Endothelial cell (in vitro differentiated cells): ENCODE measurements around the gene RPAP2. TPM values are rescaled to one million over a fixed set of nuclear protein-coding genes. Genes with fewer than 3 reads are reported as not detected.
"Not testable (repeated sequence)": the region's sequence is repeated elsewhere in the genome, so short reads cannot be mapped to it uniquely, and the experiment has no call there.

Source experiments
- DNase-seq: peaks from one replicate; pipeline ENCODE4 v3.0.0; 2021; ENCODE audit warnings: low spot score
- H3K27ac Mint-ChIP-seq: one replicate; pipeline ENCODE4 v1.8.0; 2021; ENCODE audit warnings: mixed read lengths, inconsistent platforms; ENCODE audit not compliant: unreplicated experiment
- H3K27me3 Mint-ChIP-seq: one replicate; pipeline ENCODE4 v1.8.0; 2021; ENCODE audit warnings: mild to moderate bottlenecking, moderate library complexity, mixed read lengths, inconsistent platforms; ENCODE audit not compliant: unreplicated experiment
- H3K36me3 Mint-ChIP-seq: one replicate; pipeline ENCODE4 v1.8.0; 2021; ENCODE audit warnings: mild to moderate bottlenecking, low read depth, mixed read lengths, inconsistent platforms; ENCODE audit not compliant: unreplicated experiment
- H3K4me1 Mint-ChIP-seq: one replicate; pipeline ENCODE4 v1.8.0; 2021; ENCODE audit warnings: mild to moderate bottlenecking, mixed read lengths, inconsistent platforms; ENCODE audit not compliant: unreplicated experiment
- H3K4me3 Mint-ChIP-seq: one replicate; pipeline ENCODE4 v1.8.0; 2021; ENCODE audit warnings: mild to moderate bottlenecking, mixed read lengths, inconsistent platforms; ENCODE audit not compliant: unreplicated experiment
- H3K9me3 Mint-ChIP-seq: one replicate; pipeline ENCODE4 v1.8.0; 2021; ENCODE audit warnings: mixed read lengths, inconsistent platforms; ENCODE audit not compliant: unreplicated experiment
- total RNA-seq: library from RNA; stranded (reverse); fragmentation: NEBNext Ultra II Directional; extraction: Animal tissue kit (Norgen Biotek cat#: 25700); gene quantifications from one replicate; pipeline ENCODE4 v1.2.1, GENCODE V29; 2021; ENCODE audit not compliant: unreplicated experiment
- TF ChIP-seq, protein P1 (sequence below): fragments of 200-600 bp; sonication (generic); IDR thresholded peaks from one replicate; pipeline ENCODE4 v1.5.0; 2021; ENCODE audit warnings: antibody characterized with exemption; ENCODE audit not compliant: unreplicated experiment

Gene RPAP2
- total RNA-seq, 1 donor from 2014 or later = 30.0 TPM

DNA sequence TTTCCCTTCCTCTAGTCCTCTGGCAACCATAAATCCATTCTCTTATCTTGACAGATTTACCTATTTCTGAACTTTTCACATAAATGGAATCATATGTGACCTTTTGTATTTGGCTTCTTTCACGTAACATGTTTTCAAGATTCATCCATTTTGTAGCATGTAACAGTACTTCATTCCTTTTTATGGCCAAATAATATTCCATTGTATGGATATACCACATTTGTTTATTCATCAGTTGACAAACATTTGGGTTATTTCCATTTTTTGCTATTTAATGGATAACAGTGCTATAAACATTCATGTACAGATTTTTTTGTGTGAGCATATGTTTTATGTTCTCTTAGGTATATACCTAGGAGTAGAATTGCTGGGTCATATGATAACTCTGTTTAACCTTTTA is 54.0 kb downstream of the RPAP2 start:
- no peak for DNase-seq
- Mint-ChIP-seq H3K9me3 (no peaks in the 10 kb centered on the region), H3K36me3 (peaks cover 28% of the 10 kb centered on the region), H3K27ac (no peak overlapping the region), H3K4me3 (no peak overlapping the region), H3K27me3 (peaks cover 3% of the 10 kb centered on the region), H3K4me1 (no peaks in the 10 kb centered on the region)
- TF ChIP-seq, protein P1, sequence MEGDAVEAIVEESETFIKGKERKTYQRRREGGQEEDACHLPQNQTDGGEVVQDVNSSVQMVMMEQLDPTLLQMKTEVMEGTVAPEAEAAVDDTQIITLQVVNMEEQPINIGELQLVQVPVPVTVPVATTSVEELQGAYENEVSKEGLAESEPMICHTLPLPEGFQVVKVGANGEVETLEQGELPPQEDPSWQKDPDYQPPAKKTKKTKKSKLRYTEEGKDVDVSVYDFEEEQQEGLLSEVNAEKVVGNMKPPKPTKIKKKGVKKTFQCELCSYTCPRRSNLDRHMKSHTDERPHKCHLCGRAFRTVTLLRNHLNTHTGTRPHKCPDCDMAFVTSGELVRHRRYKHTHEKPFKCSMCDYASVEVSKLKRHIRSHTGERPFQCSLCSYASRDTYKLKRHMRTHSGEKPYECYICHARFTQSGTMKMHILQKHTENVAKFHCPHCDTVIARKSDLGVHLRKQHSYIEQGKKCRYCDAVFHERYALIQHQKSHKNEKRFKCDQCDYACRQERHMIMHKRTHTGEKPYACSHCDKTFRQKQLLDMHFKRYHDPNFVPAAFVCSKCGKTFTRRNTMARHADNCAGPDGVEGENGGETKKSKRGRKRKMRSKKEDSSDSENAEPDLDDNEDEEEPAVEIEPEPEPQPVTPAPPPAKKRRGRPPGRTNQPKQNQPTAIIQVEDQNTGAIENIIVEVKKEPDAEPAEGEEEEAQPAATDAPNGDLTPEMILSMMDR = no peak

- Mint-ChIP-seq H3K27me3 (peaks cover 3% of the 10 kb centered on the region), H3K4me3 (no peak overlapping the region), H3K4me1 (no peaks in the 10 kb centered on the region), H3K9me3 (no peaks in the 10 kb centered on the region), H3K27ac (no peak overlapping the region), H3K36me3 (peaks cover 24% of the 10 kb centered on the region)
- DNase-seq = no peak
- TF ChIP-seq, protein P1 = no peak
Measured at GRCh38 chr1:92354259-92354658, 55.4 kb downstream of the RPAP2 start.

DNA sequence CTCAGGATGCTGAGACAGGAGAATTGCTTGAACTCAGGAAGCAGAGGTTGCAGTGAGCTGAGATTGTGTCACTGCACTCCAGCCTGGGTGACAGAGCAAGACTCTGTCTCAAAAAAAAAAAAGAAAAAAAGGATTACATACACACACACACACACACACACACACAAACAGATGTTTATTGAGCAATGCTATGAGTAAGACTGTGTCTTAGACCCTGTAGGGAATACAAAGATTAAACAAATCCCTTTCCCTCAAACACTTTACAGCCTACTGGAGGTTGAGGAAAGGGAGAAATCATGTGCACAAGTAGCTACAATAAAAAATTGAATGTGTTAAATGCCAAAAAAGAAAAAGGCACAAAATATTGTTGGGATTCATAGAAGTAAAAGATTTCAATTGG is 58.1 kb downstream of the RPAP2 start:
- no peak overlapping the region for H3K4me3 Mint-ChIP-seq
- no peak for DNase-seq
- H3K4me1 Mint-ChIP-seq = no peaks in the 10 kb centered on the region
- H3K36me3 Mint-ChIP-seq = peaks cover 22% of the 10 kb centered on the region
- no peak overlapping the region for H3K27ac Mint-ChIP-seq
- peaks cover 3% of the 10 kb centered on the region for H3K27me3 Mint-ChIP-seq
- no peaks in the 10 kb centered on the region for H3K9me3 Mint-ChIP-seq
- TF ChIP-seq, protein P1 = no peak

GRCh38 chr1:92359382-92359781 is 60.5 kb downstream of the RPAP2 start:
- H3K27ac Mint-ChIP-seq, H3K27me3 Mint-ChIP-seq, H3K4me3 Mint-ChIP-seq, H3K4me1 Mint-ChIP-seq, H3K9me3 Mint-ChIP-seq, DNase-seq: not testable (repeated sequence)
- H3K36me3 Mint-ChIP-seq = peaks cover 15% of the 10 kb centered on the region

GRCh38 chr1:92359986-92360385 is 61.1 kb downstream of the RPAP2 start:
- DNase-seq = no peak
- no peaks in the 10 kb centered on the region for H3K4me1 Mint-ChIP-seq
- TF ChIP-seq, protein P1 = no peak
- no peaks in the 10 kb centered on the region for H3K9me3 Mint-ChIP-seq
- H3K27me3 Mint-ChIP-seq = no peaks in the 10 kb centered on the region
- no peak overlapping the region for H3K4me3 Mint-ChIP-seq
- peaks cover 15% of the 10 kb centered on the region for H3K36me3 Mint-ChIP-seq
- no peak overlapping the region for H3K27ac Mint-ChIP-seq

DNA sequence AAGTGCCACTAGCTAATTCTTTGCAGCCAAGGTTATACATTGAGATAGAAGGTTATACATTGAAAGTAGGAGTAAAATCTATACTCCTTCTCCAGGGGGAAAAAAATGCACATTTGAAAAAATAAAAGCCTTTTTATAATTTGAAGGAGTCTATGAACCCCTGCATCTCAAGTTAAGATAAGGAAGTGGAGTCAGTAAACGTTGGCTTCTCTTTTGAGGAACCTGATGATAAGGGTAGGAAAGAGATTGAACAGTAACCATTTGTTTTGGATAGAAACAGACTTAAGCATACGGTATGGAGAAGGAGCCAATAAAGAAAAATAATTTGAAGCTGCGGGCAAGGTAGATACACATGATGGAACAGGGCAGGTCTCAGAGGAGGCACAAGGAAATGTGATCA is 64.1 kb downstream of the RPAP2 start:
- H3K27ac Mint-ChIP-seq = no peak overlapping the region
- no peak for DNase-seq
- H3K9me3 Mint-ChIP-seq = no peaks in the 10 kb centered on the region
- H3K4me3 Mint-ChIP-seq = no peak overlapping the region
- H3K4me1 Mint-ChIP-seq = no peaks in the 10 kb centered on the region
- no peaks in the 10 kb centered on the region for H3K27me3 Mint-ChIP-seq
- peaks cover 8% of the 10 kb centered on the region for H3K36me3 Mint-ChIP-seq
- TF ChIP-seq, protein P1 = no peak
